Keratinocyte (primary cell): ENCODE measurements around the gene AKT1. TPM values are rescaled to one million over a fixed set of nuclear protein-coding genes. Genes with fewer than 3 reads are reported as not detected.

Experiments used
- DNase-seq: peaks from one replicate; pipeline ENCODE4 v3.0.0-alpha.2; 2011; ENCODE audit warnings: low read depth, missing footprints, low spot score
- FAIRE-seq: peaks from 2 replicates; lab custom pipeline; 2011; peaks lifted over from hg19 to GRCh38; lab: Jason Lieb, UNC
- H2AFZ ChIP-seq: 2 replicates; pipeline ENCODE4 v1.6.0; 2012; ENCODE audit warnings: low read length, control low read depth, inconsistent platforms; ENCODE audit not compliant: control insufficient read depth
- H3K27ac ChIP-seq: 2 replicates; pipeline ENCODE4 v1.5.1; 2011; ENCODE audit warnings: low read length; ENCODE audit not compliant: control insufficient read depth, insufficient read depth
- H3K27me3 ChIP-seq: 3 replicates; pipeline ENCODE4 v1.6.0; 2011; ENCODE audit warnings: low read length; ENCODE audit not compliant: control insufficient read depth, insufficient read depth; ENCODE audit errors: extremely low read depth
- H3K36me3 ChIP-seq, 2 experiments: 2 replicates in 1 of 2; 3 replicates in 1 of 2; pipeline ENCODE4 v1.5.1; 2011; ENCODE audit warnings: low read length in 2 of 2, mild to moderate bottlenecking in 1 of 2; ENCODE audit not compliant: control insufficient read depth in 2 of 2, insufficient read depth in 2 of 2; ENCODE audit errors: extremely low read depth in 1 of 2
- H3K4me1 ChIP-seq: 3 replicates; pipeline ENCODE4 v1.5.1; 2011; ENCODE audit warnings: low read length; ENCODE audit not compliant: control insufficient read depth, insufficient read depth; ENCODE audit errors: extremely low read depth
- H3K4me2 ChIP-seq: 3 replicates; pipeline ENCODE4 v1.6.0; 2011; ENCODE audit warnings: low read depth, low read length; ENCODE audit not compliant: control insufficient read depth, insufficient read depth; ENCODE audit errors: extremely low read depth
- H3K4me3 ChIP-seq, 3 experiments: fragments of 200-600 bp in 1 of 3; sonication (generic) in 1 of 3; 2 replicates in 2 of 3; 3 replicates in 1 of 3; pipeline ENCODE4 v1.5.1; 2011 to 2016; ENCODE audit warnings: low read length in 3 of 3, mild to moderate bottlenecking in 3 of 3, control low read depth in 2 of 3, inconsistent platforms in 1 of 3, low read depth in 1 of 3, mixed read lengths in 1 of 3, mixed run types in 1 of 3, moderate library complexity in 1 of 3; ENCODE audit not compliant: control insufficient read depth in 2 of 3, insufficient read depth in 2 of 3; ENCODE audit errors: extremely low read depth in 1 of 3
- H3K79me2 ChIP-seq: 2 replicates; pipeline ENCODE4 v1.6.0; 2012; ENCODE audit warnings: low read length; ENCODE audit not compliant: control insufficient read depth, insufficient read depth
- H3K9ac ChIP-seq: 3 replicates; pipeline ENCODE4 v1.6.0; 2011; ENCODE audit warnings: low read length; ENCODE audit not compliant: control insufficient read depth, insufficient read depth; ENCODE audit errors: extremely low read depth
- H3K9me1 ChIP-seq: 3 replicates; pipeline ENCODE4 v1.6.0; 2011; ENCODE audit warnings: low read length; ENCODE audit not compliant: control insufficient read depth, insufficient read depth; ENCODE audit errors: extremely low read depth
- H3K9me3 ChIP-seq: 2 replicates; pipeline ENCODE4 v1.5.1; 2012; ENCODE audit warnings: low read depth, low read length; ENCODE audit not compliant: control insufficient read depth
- H4K20me1 ChIP-seq: 3 replicates; pipeline ENCODE4 v1.6.0; 2011; ENCODE audit warnings: low read length; ENCODE audit not compliant: control insufficient read depth, insufficient read depth; ENCODE audit errors: extremely low read depth
- EZH2 ChIP-seq: IDR thresholded peaks from one replicate; pipeline ENCODE4 v1.6.1; 2012; ENCODE audit warnings: inconsistent platforms, mild to moderate bottlenecking, low read length, moderate library complexity
- dilution Hi-C: fragments of 300-500 bp; cut with MboI; formaldehyde crosslinking; loops from one replicate; pipeline ENCODE4 v1.7.0; 2020; ENCODE audit warnings: low sequenced_read_pairs; ENCODE audit not compliant: extremely low pct_ligation_motif_present
- polyA plus RNA-seq, 5 experiments: library from polyadenylated mRNA; depleted of rRNA in 3 of 5; stranded (reverse) in 3 of 5; stranded (forward) in 1 of 5; unstranded in 1 of 5; fragments of >200 nt; gene quantifications; 1 replicate in 1 of 5; 2 replicates in 3 of 5; 3 replicates in 1 of 5; pipeline versions ENCODE4 v1.2.1 to v1.2.3, GENCODE V29; 2011 to 2012; ENCODE audit warnings: missing spikeins in 2 of 5, low read depth in 1 of 5, low replicate concordance in 1 of 5
- TF ChIP-seq, protein P1 (sequence below), 3 experiments: IDR thresholded peaks in 1 of 3; conservative IDR thresholded peaks in 1 of 3; optimal IDR thresholded peaks in 1 of 3; 2 replicates in 2 of 3; 3 replicates in 1 of 3; pipeline versions ENCODE3 to v1.5.1; 2011; ENCODE audit warnings: low read length in 3 of 3, mild to moderate bottlenecking in 3 of 3, moderate library complexity in 2 of 3, control low read depth in 1 of 3, inconsistent platforms in 1 of 3; ENCODE audit not compliant: insufficient read depth in 2 of 3; ENCODE audit errors: extremely low read depth in 1 of 3

The AKT1 gene
- polyA plus RNA-seq, 1 donor (not counting 4 experiments of a cell fraction or from before 2014, with no cell fraction given), result 82.3 TPM

DNA sequence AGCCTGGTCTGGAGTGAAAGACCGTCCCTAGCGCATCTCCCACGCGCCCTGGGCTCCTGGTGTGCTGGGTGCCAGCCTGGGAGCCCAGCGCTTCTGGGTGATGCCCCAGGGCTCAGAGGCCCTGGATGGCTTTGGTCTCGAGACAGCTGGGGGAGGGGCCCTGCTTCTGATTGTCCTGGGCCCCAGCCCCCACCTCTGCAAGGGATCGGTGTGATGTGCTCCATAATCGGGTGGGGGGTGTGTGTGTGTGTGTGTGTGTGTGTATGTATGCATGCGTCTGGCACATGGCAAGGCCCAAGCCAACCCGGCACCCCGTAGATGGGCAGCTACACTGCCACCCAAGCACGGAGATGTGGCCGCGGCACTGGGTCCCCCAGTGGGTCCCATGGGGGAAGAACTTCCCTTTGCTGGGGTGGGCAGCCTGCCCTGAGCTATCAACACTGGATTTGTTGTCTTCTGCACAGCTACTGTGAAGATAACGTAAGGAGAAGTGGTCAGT is 8.4 kb upstream of the AKT1 start:
- TF ChIP-seq EZH2, result no peak
- TF ChIP-seq, protein P1, sequence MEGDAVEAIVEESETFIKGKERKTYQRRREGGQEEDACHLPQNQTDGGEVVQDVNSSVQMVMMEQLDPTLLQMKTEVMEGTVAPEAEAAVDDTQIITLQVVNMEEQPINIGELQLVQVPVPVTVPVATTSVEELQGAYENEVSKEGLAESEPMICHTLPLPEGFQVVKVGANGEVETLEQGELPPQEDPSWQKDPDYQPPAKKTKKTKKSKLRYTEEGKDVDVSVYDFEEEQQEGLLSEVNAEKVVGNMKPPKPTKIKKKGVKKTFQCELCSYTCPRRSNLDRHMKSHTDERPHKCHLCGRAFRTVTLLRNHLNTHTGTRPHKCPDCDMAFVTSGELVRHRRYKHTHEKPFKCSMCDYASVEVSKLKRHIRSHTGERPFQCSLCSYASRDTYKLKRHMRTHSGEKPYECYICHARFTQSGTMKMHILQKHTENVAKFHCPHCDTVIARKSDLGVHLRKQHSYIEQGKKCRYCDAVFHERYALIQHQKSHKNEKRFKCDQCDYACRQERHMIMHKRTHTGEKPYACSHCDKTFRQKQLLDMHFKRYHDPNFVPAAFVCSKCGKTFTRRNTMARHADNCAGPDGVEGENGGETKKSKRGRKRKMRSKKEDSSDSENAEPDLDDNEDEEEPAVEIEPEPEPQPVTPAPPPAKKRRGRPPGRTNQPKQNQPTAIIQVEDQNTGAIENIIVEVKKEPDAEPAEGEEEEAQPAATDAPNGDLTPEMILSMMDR (optimal IDR thresholded peaks at IDR 0.05 in 1 of 3, IDR thresholded peaks at IDR 0.05 in 1 of 3, conservative IDR thresholded peaks at IDR 0.05 in 1 of 3; ENCODE audit: extremely low read depth in 1 of 3, insufficient read depth in 2 of 3, low read length in 3 of 3), result no peak
- H4K20me1 ChIP-seq, result no peaks in the 10 kb centered on the region
- FAIRE-seq, result no peak
- no peak overlapping the region for H3K27ac ChIP-seq
- no peak overlapping the region for H3K4me3 ChIP-seq
- no peaks in the 10 kb centered on the region for H3K9me3 ChIP-seq
- H3K9me1 ChIP-seq, result no peaks in the 10 kb centered on the region
- no peaks in the 10 kb centered on the region for H3K79me2 ChIP-seq
- no peaks in the 10 kb centered on the region for H3K36me3 ChIP-seq
- peaks cover 3% of the 10 kb centered on the region for H3K27me3 ChIP-seq
- H3K4me2 ChIP-seq, result no peak overlapping the region
- no peak overlapping the region for H3K9ac ChIP-seq
- no peak overlapping the region for H2AFZ ChIP-seq
- no peak for DNase-seq
- H3K4me1 ChIP-seq, result peaks cover 7% of the 10 kb centered on the region
- dilution Hi-C loops, result no loop called here

DNA sequence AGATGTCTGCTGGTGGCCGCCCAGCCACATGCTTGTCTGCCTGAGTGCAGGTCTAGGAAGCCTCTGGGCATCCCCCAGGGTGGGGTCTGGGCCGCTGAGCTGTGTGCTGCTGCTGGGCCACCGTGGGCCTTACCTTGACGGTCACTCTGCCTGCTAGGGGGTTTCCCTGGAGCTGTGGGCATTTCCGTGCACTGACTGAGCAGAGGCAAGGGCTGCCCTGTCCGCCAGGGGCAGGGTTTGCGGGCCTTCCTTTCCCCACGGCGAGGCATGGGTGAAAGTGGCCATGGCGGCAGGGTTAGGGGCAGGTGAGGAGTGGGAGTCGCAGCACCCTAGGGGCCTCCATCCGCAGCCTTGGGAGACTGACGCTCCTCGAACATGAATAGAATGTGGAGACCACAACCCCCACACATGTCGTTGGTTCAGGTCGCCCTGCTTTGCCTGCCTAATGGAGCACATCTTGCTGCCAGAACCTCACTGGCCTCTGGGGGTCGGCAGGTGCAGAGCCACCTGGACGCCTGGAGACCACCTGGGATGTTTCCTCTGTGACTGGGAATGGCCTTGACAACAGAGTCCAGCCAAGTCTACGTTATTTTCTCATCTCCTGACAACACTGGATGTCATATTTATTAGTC is 7.8 kb upstream of the AKT1 start:
- dilution Hi-C loops, result no loop called here
- H3K4me1 ChIP-seq, result peaks cover 7% of the 10 kb centered on the region
- H3K4me2 ChIP-seq, result no peak overlapping the region
- TF ChIP-seq, protein P1 (optimal IDR thresholded peaks at IDR 0.05 in 1 of 3, IDR thresholded peaks at IDR 0.05 in 1 of 3, conservative IDR thresholded peaks at IDR 0.05 in 1 of 3; ENCODE audit: extremely low read depth in 1 of 3, insufficient read depth in 2 of 3, low read length in 3 of 3), result no peak
- TF ChIP-seq EZH2, result no peak
- no peak overlapping the region for H3K4me3 ChIP-seq
- H3K9me3 ChIP-seq, result no peaks in the 10 kb centered on the region
- DNase-seq (no peak), FAIRE-seq (no peak)
- no peaks in the 10 kb centered on the region for H4K20me1 ChIP-seq
- H3K9ac ChIP-seq, result no peak overlapping the region
- no peaks in the 10 kb centered on the region for H3K79me2 ChIP-seq
- H3K36me3 ChIP-seq, result no peaks in the 10 kb centered on the region
- no peaks in the 10 kb centered on the region for H3K9me1 ChIP-seq
- H2AFZ ChIP-seq, result no peak overlapping the region
- peaks cover 5% of the 10 kb centered on the region for H3K27me3 ChIP-seq
- H3K27ac ChIP-seq, result no peak overlapping the region
